HG02852 (cell line): Measurements from ENCODE around the gene PBXIP1.
"Not testable (repeated sequence)": the region's sequence is repeated elsewhere in the genome, so short reads cannot be mapped to it uniquely, and the experiment has no call there.

ENCODE experiments used
- ATAC-seq: cut with Tn5 transposase; IDR thresholded peaks from one replicate; pipeline ENCODE4 v1.9.1; 2021; ENCODE audit warnings: mild to moderate bottlenecking, moderate library complexity; ENCODE audit not compliant: unreplicated experiment

Gene PBXIP1

GRCh38 chr1:154955718-154956543, at the start of gene PBXIP1:
TSS of gene PBXIP1 (minus strand) at chr1:154956099. CDS start at chr1:154953721, 2,378 bp downstream.
- ATAC-seq, result peak; percentile 67

- no peak for ATAC-seq
These were observed 49.4 kb upstream of the PBXIP1 start for GRCh38 chr1:155005076-155006011.

GRCh38 chr1:155004352-155005075, 48.6 kb upstream of the PBXIP1 start:
- no peak for ATAC-seq

GRCh38 chr1:155003766-155004351, 48.0 kb upstream of the PBXIP1 start:
- ATAC-seq, result no peak

- ATAC-seq, result no peak
These were observed 47.4 kb upstream of the PBXIP1 start for GRCh38 chr1:155003227-155003765.

GRCh38 chr1:155002464-155003226, 46.7 kb upstream of the PBXIP1 start, which contains the start of gene ZBTB7B:
TSS of gene ZBTB7B (plus strand) at chr1:155002802. CDS start at chr1:155014661, 11,859 bp downstream.
- no peak for ATAC-seq

GRCh38 chr1:155001675-155002463, 46.0 kb upstream of the PBXIP1 start:
- ATAC-seq, result peak; percentile 46

- no peak for ATAC-seq
These were observed 45.5 kb upstream of the PBXIP1 start for GRCh38 chr1:155001425-155001674.

GRCh38 chr1:155000726-155001424, 45.0 kb upstream of the PBXIP1 start:
- ATAC-seq, result peak; percentile 43

- ATAC-seq, result no peak
These were observed 44.5 kb upstream of the PBXIP1 start for GRCh38 chr1:155000411-155000725.

GRCh38 chr1:154999571-155000410, 43.9 kb upstream of the PBXIP1 start:
- no peak for ATAC-seq

- no peak for ATAC-seq
These were observed 43.1 kb upstream of the PBXIP1 start for GRCh38 chr1:154998818-154999570.

- no peak for ATAC-seq
These were observed 42.4 kb upstream of the PBXIP1 start for GRCh38 chr1:154998201-154998780.

GRCh38 chr1:154996966-154997701, 41.2 kb upstream of the PBXIP1 start:
- ATAC-seq, result no peak

- ATAC-seq, result not testable (repeated sequence)
These were observed 39.5 kb upstream of the PBXIP1 start for GRCh38 chr1:154995301-154995983.
